Raji (cell line): Measurements from ENCODE around the gene SLC22A12.

Experiments
- POLR2A ChIP-seq: IDR thresholded peaks from 2 replicates; pipeline ENCODE4 v1.6.1; 2011; ENCODE audit warnings: low read depth, low read length, control low read depth; ENCODE audit not compliant: insufficient read depth

Gene SLC22A12

GRCh38 chr11:64624883-64625481, 34.0 kb downstream of the SLC22A12 start:
- no peak for TF ChIP-seq POLR2A

- no peak for TF ChIP-seq POLR2A
Observed at GRCh38 chr11:64626637-64627036, 35.6 kb downstream of the SLC22A12 start.

GRCh38 chr11:64627371-64627770, 36.4 kb downstream of the SLC22A12 start:
- no peak for TF ChIP-seq POLR2A

GRCh38 chr11:64628596-64628995, 37.6 kb downstream of the SLC22A12 start:
- TF ChIP-seq POLR2A = no peak

GRCh38 chr11:64629103-64629502, 38.1 kb downstream of the SLC22A12 start:
- no peak for TF ChIP-seq POLR2A

- TF ChIP-seq POLR2A = no peak
Observed at GRCh38 chr11:64629796-64630562, 39.0 kb downstream of the SLC22A12 start.

- TF ChIP-seq POLR2A = no peak
Observed at GRCh38 chr11:64631675-64632074, 40.7 kb downstream of the SLC22A12 start.

GRCh38 chr11:64632237-64632636, 41.2 kb downstream of the SLC22A12 start:
- no peak for TF ChIP-seq POLR2A

GRCh38 chr11:64632654-64633053, 41.6 kb downstream of the SLC22A12 start:
- TF ChIP-seq POLR2A = no peak

- no peak for TF ChIP-seq POLR2A
Observed at GRCh38 chr11:64633555-64634159, 42.6 kb downstream of the SLC22A12 start.

GRCh38 chr11:64637334-64638017, 46.5 kb downstream of the SLC22A12 start:
- no peak for TF ChIP-seq POLR2A

GRCh38 chr11:64638018-64638665, 47.1 kb downstream of the SLC22A12 start:
- no peak for TF ChIP-seq POLR2A

GRCh38 chr11:64638829-64639228, 47.8 kb downstream of the SLC22A12 start:
- TF ChIP-seq POLR2A = no peak

GRCh38 chr11:64639885-64640284, 48.9 kb downstream of the SLC22A12 start:
- no peak for TF ChIP-seq POLR2A

GRCh38 chr11:64641596-64642417, 50.8 kb downstream of the SLC22A12 start:
- TF ChIP-seq POLR2A = no peak

- no peak for TF ChIP-seq POLR2A
Observed at GRCh38 chr11:64642418-64642735, 51.4 kb downstream of the SLC22A12 start.
